ENCODE data around the gene AK8.
"Not testable (repeated sequence)": the region's sequence is repeated elsewhere in the genome, so short reads cannot be mapped to it uniquely, and the experiment has no call there.

Gene AK8

DNA sequence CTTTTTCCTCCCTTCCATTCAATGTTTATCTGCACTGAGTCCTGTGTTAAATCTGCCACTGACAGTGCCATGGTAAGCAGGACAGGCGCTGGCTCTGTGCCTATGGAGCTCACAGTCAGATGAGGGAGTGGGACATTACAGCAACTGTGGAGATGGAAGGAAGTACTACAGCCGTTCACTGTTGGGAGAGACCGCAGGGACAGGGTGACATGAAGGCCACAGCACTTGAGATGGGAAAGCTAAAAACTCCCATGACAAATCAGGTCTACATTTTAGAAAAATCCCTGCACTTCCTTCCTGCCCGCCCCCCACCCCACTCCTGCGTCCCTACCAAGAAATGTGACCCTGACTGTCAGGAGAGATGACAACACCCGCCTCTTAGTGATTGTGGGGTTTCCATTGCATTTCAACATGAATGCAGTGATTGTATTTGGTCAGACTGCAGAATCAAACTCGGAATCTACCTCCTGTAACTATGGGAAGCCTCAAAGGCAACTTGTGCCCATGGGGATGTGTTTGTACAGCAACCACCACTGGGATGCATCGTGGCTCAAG lies 151.4 kb downstream of the AK8 start:
- in situ Hi-C loops (cut with HindIII; ENCODE audit: low pct_unique_long_range_greater_than_20kb, low sequenced_read_pairs) = no loop called here
- no peak for DNase-seq (ENCODE audit: low read depth in 1 of 2, low spot score in 1 of 2)
- TF ChIP-seq JUND (IDR thresholded peaks at IDR 0.05; ENCODE audit: low read depth) = no peak

DNA sequence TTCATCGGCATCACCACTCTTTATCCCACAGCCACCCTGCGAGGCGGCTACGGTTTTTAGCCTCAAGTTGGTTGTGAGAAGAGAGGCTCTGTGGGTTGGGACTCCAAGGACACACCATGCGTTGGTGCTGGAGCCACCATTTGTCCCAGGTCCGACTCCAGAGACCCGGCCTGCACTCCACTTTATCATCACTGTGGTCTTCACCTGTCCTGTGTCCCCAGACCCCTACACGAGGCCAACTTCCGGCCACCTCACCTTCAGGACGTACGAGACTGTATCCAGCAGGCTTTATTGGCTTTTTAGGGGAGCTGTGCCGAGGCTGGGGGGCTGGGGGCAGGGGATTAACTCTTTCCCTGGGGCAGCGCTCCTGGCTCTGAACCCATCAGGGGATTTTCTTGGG lies 152.8 kb downstream of the AK8 start:
- in situ Hi-C loops (cut with HindIII; ENCODE audit: low pct_unique_long_range_greater_than_20kb, low sequenced_read_pairs) = no loop called here
- TF ChIP-seq JUND (IDR thresholded peaks at IDR 0.05; ENCODE audit: low read depth) = no peak
- no peak for DNase-seq (ENCODE audit: low read depth in 1 of 2, low spot score in 1 of 2)

DNA sequence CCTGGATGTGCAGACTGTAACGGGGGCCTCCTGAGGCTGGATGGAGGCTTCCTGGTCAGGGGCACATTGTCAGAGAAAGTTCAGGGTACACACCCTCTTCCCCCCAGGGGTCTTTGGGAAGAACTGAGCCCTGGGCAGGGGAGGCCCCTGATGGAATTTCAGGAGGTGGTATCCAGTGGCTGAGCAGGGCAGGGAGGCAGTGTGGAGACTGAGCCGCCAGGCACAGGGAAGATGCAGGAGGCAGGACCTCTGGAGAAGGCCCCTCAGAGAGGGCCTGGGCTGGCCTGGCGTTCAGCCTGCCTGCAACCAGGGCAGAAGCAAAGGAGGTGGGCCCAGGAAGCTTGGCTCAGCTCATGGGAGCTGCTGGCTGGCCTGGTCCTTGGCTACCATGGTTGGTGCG lies 154.3 kb downstream of the AK8 start:
- in situ Hi-C loops (cut with HindIII; ENCODE audit: low pct_unique_long_range_greater_than_20kb, low sequenced_read_pairs) = no loop called here
- no peak for DNase-seq (ENCODE audit: low read depth in 1 of 2, low spot score in 1 of 2)

DNA sequence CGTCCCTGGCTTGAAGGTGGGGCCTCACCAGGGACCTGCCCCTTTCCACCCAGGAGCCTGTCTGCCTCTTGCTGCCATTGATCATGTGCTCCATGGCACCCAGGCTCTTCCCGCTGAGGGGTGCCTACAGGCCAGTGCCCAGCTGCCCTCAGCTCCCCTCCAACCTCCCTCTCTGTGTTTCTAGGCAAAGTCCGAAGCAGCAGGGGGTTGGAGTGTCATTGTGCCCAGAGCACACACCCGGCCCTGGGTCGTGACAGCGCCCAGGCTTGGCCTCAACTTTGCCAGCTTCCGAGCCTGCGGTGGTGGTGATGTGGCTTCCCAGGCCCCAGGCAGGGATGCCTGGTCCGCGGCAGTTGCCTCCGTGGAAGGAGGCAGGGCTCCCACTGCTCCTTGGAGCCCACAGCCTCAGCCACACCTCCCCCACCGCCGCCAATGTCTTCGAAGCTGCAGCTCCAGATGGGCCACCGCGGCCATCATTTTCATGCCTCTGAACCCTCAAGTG lies 155.5 kb downstream of the AK8 start:
- no peak for TF ChIP-seq JUND (IDR thresholded peaks at IDR 0.05; ENCODE audit: low read depth)
- DNase-seq (ENCODE audit: low read depth in 1 of 2, low spot score in 1 of 2) = no peak
- in situ Hi-C loops (cut with HindIII; ENCODE audit: low pct_unique_long_range_greater_than_20kb, low sequenced_read_pairs) = no loop called here

More for the DNA sequence above, 154.3 kb downstream of the AK8 start:
- TF ChIP-seq JUND (IDR thresholded peaks at IDR 0.05; ENCODE audit: low read depth) = no peak

DNA sequence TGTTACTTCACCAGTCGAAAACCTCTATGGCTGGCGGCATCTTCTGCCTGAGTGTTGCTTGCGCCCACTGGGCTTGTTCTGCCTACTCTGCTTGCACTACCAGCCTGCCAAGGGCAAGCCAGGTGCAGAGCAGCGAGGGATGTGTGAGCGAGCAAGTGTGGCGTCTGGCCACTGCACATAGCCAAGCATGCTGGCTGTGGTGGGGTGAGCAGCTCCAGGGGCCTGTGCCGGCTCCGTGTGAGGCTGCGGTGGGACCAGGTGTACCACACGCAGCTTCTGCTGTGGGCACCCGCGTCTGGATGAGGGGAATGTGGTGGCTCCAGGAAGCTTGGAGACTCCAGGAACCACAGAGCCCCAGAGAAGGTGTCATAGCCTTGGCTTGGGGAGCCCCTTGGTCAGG lies 156.4 kb downstream of the AK8 start:
- TF ChIP-seq JUND (IDR thresholded peaks at IDR 0.05; ENCODE audit: low read depth) = no peak
- in situ Hi-C loops (cut with HindIII; ENCODE audit: low pct_unique_long_range_greater_than_20kb, low sequenced_read_pairs) = no loop called here
- DNase-seq (ENCODE audit: low read depth in 1 of 2, low spot score in 1 of 2) = no peak

DNA sequence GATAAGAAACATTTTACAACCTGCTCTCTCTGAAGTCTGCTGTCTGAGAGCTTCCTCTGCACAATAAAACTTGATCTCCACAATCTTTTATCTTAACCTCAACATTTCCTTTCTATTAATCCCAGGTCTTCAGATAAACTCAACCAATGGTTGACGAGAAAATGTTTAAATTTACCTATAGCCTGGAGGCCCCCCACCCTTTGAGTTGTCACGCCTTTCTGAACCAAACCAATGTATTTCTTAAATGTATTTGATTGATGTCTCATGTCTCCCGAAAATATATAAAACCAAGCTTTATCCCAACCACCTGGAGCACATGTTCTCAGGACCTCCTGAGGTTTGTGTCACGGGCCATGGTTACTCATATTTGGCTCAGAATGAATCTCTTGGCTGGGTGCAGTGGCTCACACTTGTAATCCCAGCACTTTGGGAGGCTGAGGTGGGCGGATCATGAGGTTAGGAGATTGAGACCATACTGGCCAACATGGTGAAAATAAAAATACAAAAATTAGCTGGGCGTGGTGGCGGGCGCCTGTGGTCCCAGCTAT lies 159.6 kb downstream of the AK8 start:
- in situ Hi-C loops (cut with HindIII; ENCODE audit: low pct_unique_long_range_greater_than_20kb, low sequenced_read_pairs); DNase-seq (ENCODE audit: low read depth in 1 of 2, low spot score in 1 of 2): not testable (repeated sequence)

DNA sequence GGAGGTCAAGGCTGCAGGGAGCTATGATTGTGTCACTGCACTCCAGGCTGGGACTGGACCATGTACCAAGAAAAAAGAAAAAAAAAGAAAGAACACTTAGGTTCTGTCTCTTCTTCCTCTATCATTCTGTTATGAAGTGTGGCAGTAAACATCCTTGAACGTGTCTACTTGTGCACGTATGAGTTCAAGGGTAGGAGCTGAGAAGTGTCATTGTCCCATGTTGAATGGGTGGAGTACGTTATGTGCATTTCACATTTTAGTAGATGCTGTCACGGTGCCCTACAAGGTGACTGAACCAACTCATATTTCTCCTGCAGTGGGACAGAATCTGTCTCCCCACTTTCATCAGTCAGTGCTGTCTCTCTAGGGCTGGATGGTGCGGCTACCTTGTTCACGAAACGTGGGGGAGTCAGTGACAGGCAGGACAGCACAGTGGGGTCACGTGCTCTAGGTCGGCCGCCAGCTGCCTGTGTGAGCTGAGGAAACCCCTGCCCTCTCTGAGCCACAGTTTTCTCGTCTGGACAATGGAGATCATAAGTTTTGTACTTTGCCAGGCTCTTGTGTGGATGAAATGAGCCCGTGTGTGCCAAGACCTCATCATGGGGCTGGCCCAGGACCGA lies 160.6 kb downstream of the AK8 start:
- TF ChIP-seq JUND (IDR thresholded peaks at IDR 0.05; ENCODE audit: low read depth) = no peak
- in situ Hi-C loops (cut with HindIII; ENCODE audit: low pct_unique_long_range_greater_than_20kb, low sequenced_read_pairs) = no loop called here
- DNase-seq (ENCODE audit: low read depth in 1 of 2, low spot score in 1 of 2) = no peak

DNA sequence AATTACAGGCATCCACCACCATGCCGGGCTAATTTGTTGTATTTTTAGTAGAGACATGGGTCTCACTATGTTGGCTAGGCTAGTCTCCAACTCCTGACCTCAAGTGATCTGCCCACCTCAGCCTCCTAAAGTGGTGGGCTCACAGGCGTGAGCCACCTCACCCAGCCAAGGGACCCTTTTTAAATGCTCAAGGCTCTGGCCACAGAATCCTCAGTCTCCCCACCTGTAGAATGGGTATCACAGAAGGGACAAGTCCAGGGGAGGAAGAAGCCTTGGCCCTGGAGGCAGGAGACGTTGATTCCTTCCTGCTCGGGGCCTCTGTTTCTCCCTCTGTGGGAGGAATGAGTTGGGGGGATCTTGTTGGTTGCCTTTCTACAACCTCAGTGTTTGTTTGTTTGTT lies 162.1 kb downstream of the AK8 start:
- no peak for DNase-seq (ENCODE audit: low read depth in 1 of 2, low spot score in 1 of 2)
- TF ChIP-seq JUND (IDR thresholded peaks at IDR 0.05; ENCODE audit: low read depth) = no peak
- in situ Hi-C loops (cut with HindIII; ENCODE audit: low pct_unique_long_range_greater_than_20kb, low sequenced_read_pairs) = no loop called here

DNA sequence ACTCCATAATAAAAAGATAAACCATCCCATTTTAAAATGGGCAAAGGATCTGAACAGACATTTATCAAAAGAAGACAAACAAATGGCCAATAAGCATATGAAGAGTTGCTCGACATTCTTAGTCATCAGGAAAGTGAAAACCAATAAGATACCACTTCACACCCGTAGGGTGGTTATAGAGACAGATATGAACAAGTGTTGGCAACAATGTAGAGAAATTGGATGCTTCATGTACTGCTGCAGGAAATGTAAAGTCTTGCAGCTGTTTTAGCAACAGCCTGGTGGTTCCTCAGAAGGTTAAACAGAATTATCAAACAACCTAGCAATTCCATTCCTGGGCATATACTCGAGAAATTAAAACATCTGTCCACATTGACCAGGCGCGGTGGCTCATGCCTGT lies 165.3 kb downstream of the AK8 start:
- TF ChIP-seq JUND (IDR thresholded peaks at IDR 0.05; ENCODE audit: low read depth) = no peak
- in situ Hi-C loops (cut with HindIII; ENCODE audit: low pct_unique_long_range_greater_than_20kb, low sequenced_read_pairs) = no loop called here
- no peak for DNase-seq (ENCODE audit: low read depth in 1 of 2, low spot score in 1 of 2)

DNA sequence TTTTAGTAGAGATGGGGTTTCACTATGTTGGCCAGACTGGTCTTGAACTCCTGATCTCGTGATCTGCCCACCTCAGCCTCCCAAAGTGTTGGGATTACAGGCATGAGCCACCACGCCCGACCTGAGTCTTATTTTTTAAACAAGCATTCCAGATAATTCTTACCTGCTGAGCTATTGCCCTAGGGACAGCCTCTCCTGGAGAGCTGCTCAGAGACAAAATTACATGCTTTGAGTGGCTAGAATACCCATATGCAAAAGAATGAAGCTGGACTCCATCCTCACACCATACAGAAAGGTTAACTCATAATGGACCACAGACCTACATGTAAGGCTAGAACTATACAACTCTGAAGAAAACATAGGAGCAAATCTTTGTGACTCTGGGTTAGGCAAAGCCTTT lies 166.2 kb downstream of the AK8 start:
- no peak for TF ChIP-seq JUND (IDR thresholded peaks at IDR 0.05; ENCODE audit: low read depth)
- in situ Hi-C loops (cut with HindIII; ENCODE audit: low pct_unique_long_range_greater_than_20kb, low sequenced_read_pairs) = no loop called here
- DNase-seq (ENCODE audit: low read depth in 1 of 2, low spot score in 1 of 2) = no peak

DNA sequence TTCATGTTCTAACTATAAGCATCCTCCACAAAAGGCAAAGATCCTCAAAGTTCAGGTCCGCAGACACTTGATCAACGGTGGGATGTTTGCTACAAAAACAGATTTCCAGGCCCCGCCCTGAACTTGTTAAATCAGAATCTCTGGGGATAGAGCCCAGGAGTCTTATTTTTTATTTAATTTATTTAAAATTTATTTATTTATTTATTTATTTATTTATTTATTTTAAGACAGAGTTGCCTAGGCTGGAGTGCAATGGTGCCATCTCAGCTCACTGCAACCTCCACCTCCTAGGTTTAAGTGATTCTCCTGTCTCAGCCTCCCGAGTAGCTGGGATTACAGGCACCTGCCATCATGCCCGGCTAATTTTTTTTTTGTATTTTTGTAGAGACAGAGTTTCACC lies 166.9 kb downstream of the AK8 start:
- in situ Hi-C loops (cut with HindIII; ENCODE audit: low pct_unique_long_range_greater_than_20kb, low sequenced_read_pairs); DNase-seq (ENCODE audit: low read depth in 1 of 2, low spot score in 1 of 2): not testable (repeated sequence)

DNA sequence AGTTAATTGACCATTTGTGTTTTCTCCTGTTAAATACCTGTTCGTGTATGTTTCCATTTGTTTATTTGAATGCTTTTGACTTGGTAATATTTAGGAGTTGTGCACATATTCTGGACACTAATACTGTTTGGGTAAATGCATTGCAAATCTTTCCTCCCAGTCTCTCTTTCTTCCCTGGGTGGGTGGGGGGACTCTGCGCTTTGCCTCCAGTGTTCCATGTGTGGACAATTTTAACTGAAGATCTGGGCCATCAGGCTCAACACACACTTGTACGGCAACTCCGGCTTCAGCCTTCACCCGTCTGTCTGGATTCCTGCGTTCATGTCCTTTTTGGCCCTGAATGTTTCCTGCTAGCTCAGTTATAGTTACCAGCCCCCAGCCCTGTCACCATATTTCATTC lies 167.8 kb downstream of the AK8 start:
- no peak for TF ChIP-seq JUND (IDR thresholded peaks at IDR 0.05; ENCODE audit: low read depth)
- no peak for DNase-seq (ENCODE audit: low read depth in 1 of 2, low spot score in 1 of 2)
- in situ Hi-C loops (cut with HindIII; ENCODE audit: low pct_unique_long_range_greater_than_20kb, low sequenced_read_pairs) = no loop called here

DNA sequence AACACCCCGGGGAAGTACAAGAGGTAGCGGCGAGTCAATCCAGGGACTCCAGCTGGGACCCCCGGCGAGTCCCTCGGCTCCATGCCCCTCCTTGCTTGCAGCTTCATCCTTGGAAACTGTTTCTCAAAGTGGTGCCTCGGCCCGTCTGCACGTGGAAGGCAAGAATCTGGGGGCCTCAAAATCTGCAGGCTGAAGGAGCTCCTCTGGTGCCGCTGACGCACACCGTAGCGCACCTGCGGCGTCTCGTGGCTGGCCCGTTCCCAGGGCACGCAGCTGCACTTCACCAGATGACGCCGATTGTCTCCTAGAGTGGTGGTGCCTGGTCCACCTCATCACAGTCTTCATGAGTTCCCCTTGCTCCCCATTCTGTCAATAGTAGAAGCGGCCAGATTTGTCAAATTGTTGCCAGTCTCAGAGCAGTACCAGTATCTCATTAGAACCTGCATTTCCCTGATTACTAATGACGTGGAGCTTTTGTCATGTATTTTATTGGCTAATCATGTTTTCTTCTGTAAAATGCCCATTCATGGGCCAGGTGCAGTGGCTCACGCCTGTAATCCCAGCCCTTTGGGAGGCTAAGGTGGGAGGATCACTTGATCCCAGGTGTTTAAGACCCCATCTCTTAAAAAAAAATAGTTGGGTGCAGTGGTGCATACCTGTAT lies 169.2 kb downstream of the AK8 start:
- in situ Hi-C loops (cut with HindIII; ENCODE audit: low pct_unique_long_range_greater_than_20kb, low sequenced_read_pairs) = no loop called here
- no peak for DNase-seq (ENCODE audit: low read depth in 1 of 2, low spot score in 1 of 2)
- no peak for TF ChIP-seq JUND (IDR thresholded peaks at IDR 0.05; ENCODE audit: low read depth)
